HG02885 (cell line): ENCODE results near the gene RALGDS.
"Not testable (repeated sequence)": the region's sequence is repeated elsewhere in the genome, so short reads cannot be mapped to it uniquely, and the experiment has no call there.

Experiments
- ATAC-seq: cut with Tn5 transposase; IDR thresholded peaks from one replicate; pipeline ENCODE4 v1.9.1; 2021; ENCODE audit warnings: mild to moderate bottlenecking; ENCODE audit not compliant: unreplicated experiment, poor library complexity

RALGDS gene

DNA sequence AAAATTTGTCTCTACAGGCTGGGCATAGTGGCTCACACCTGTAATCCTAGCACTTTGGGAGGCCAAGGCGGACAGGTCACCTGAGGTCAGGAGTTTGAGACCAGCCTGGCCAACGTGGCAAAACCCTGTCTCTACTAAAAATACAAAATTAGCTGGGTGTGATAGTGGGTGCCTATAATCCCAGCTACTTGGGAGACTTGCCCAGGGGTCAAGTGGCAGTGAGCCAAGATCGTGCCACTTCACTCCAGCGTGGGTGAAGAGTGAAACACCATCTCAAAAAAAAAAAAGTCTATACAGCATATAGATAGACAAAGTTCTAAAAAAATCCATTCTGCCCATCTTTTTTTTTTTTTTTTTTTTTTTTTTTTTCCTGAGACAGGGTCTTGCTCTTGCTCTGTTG is 26.7 kb downstream of the RALGDS start:
- ATAC-seq = not testable (repeated sequence)

DNA sequence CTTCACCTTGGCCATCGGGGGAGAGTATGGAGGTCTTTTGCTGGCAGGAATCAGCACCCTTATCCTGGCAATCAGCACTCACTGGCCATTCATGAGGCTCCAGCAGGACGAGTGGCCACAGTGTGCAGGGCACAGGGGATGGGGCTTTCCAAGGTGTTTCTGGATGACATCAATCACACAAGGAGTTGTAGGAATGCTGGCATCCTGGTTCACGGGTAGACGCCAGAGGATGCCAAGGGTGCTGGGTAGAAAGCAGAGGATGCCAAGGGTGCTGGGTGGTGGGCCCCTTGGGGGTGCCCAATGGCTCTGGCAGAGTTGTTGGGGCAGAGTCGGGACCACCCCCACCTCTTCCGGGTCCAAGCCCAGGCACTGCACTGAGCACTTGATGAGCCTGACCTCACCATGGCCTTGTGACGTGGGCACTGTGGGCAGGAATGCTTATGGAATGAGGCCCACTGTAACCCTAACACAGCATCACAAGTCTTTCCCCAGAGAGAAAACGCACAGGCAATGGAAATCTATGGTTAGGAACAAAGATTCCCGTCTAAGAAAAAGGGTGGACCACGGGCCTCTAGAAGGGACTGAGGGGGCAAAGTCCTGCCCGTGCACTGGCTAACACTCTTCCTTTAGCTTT is 30.2 kb downstream of the RALGDS start:
- no peak for ATAC-seq

DNA sequence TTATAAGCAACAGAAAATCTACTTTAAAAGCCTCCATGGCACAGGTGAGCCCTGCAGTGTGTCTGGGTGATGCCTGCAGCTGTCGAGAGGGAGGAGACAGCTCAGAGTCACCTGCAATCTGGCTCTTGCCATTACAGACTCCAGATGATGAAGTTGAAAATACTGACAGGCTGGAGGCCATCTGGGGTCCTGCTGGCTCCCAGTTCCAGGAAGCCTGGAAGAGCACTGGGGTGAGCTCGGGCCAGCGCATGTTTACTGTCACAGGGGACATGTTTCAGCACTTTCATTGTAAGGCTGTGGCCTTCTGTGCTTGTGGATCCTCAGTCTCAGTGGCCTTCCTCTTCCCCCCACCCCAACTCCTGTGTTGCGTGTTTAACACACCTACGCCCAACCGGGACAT is 30.9 kb downstream of the RALGDS start:
- ATAC-seq = no peak

DNA sequence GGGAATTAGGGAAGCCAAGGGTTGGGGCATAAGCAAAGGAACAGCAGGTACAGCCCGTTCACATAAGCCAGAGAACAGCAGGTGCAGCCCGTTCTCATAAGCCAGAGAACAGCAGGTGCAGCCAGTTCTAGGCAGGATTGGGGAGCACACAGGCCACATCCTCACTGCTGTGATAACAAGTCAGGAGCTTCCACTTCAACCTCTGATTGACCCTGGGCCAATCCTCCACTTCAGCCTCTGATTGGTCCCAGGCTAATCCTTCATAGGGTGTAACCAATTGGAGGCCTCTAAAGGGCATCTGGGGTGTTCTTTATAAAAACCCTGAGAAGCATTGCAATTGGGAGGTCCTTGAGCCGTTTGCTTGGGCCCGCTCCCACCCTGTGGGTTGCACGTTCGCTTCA is 31.8 kb downstream of the RALGDS start:
- ATAC-seq = no peak

DNA sequence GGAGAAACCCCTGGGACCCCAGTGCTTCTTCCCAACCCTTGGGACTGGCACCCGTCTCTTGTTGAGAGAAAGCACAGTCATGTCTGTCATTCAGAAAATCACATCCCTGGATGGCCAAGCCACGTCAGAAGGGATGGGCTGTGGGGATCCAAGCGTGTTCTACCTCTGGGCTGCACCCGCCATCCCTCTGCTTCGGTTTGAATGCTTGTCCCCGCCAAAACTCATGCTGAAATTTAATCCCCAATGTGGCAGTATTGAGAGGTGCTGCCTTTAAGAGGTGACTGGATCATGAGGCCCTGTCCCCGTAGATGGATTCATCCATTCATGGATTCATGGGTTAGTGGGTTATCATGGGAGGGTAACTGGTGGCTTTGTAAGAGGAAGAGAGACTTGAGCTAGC is 32.3 kb downstream of the RALGDS start:
- no peak for ATAC-seq

DNA sequence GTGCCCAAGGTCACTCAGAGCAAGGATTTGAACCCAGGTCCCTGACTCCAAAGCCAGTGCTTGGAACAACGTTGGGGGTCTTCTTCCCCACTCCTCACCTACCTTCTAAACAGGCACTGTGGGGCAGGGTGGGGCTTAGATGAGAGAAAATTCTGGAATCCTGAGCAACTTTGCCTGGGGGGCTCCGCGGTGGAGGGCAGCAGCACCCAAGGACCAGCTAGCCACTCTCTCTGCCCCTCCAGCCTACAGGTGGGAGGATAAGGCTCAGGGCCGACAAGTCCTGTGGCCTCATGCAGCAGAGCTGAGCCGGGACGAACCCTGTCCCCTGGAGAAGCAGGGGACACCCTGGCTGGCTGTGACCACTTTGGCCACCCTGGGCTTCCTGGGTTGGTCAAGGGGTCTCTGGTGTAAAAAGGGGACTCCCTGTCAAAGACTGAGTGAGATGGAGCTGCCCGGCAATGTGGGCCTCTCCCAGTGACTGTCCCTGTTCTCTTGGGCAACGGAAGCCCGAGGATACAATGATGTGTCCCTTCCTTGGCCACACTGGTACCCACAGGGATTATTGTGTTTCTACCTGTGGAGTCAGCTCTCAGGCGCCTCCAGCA is 32.8 kb downstream of the RALGDS start:
- ATAC-seq = no peak

DNA sequence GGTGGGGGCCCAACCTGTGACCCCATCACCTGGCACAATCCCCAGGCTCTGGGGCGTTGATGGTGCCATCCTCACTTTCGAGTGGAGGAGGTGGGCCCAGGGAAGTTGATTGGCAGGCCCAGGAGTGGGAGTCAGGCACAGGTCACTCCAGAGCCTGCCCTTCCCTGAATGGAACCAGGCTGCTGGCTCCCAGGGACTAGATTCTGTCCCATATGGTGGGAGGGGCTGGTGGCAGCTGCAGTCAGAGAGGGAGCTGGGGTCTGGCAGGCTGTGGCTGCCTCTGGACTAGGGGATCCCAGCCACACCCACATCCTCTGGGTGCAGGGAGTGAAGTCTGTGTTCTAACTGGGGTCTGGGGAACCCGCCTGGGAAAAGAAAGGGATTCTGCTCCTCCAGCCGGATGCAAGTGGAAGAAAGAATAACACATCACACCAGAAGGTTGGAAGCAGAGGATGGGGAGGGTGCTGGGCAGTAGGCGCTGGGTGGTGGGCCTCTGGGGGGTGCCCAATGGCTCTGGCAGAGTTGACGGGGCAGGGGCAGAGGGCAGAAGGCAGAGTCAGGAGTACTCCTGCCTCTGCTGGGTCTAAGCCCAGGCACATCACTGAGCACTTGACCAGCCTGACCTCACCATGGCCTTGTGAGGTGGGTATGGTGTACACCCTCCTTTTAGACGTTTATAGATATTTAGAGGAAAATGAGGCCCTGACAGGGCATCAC is 33.5 kb downstream of the RALGDS start:
- no peak for ATAC-seq

DNA sequence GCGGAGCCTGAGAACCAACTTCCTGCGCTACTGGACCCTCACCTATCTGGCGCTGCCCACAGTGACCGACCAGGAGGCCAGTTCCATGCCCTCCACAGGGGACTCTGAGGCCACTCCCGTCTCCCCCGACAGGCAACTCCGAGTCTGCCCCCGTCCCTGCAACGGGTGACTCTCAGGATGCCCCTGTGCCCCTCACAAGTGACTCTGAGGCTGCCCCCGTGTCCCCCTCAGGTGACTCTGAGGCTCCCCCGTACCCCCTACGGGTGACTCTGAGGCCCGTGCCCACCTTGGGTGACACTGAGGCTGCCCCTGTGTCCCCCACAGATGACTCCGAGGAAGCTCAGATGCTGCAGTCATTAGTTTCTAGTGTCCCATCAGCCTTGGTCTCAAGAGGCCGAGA is 34.1 kb downstream of the RALGDS start:
- ATAC-seq = no peak

DNA sequence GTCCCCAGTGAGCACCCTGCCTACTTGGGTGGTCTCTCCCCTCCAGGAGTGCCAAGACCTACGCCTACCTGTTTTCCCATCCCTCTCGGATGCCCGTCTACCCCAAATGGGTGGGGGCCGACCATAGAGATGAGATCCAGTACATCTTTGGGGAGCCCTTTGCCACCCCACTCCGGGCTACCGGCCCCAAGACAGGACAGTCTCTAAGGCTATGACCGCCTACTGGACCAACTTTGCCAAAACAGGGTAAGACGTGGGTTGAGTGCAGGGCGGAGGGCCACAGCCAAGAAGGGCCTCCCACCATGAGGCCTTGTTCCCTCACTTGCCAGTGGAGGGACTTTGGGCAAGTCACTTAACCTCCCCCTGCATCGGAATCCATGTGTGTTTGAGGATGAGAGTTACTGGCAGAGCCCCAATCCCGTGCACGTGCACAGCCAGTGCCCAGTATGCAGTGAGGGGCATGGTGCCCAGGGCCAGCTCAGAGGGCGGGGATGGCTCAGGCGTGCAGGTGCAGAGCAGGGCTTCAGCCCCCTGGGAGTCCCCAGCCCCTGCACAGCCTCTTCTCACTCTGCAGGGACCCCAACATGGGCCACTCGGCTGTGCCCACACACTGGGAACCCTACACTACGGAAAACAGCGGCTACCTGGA is 34.7 kb downstream of the RALGDS start:
- not testable (repeated sequence) for ATAC-seq

DNA sequence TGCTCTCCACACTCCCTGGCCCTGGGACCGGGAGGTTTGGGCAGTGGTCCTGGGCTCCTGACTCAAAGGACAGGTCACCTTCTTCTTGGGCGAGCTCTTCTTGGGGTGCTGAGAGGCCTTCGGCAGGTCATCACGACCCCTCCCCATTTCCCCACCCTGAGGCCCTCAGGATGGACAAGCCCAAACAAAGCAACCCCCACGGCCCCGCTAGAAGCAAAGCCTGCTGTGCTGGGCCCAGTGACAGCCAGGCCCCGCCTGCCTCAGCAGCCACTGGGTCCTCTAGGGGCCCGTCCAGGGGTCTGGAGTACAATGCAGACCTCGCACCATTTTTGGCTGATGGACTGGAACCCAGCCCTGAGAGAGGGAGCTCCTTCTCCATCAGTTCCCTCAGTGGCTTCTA is 37.4 kb downstream of the RALGDS start:
- not testable (repeated sequence) for ATAC-seq

DNA sequence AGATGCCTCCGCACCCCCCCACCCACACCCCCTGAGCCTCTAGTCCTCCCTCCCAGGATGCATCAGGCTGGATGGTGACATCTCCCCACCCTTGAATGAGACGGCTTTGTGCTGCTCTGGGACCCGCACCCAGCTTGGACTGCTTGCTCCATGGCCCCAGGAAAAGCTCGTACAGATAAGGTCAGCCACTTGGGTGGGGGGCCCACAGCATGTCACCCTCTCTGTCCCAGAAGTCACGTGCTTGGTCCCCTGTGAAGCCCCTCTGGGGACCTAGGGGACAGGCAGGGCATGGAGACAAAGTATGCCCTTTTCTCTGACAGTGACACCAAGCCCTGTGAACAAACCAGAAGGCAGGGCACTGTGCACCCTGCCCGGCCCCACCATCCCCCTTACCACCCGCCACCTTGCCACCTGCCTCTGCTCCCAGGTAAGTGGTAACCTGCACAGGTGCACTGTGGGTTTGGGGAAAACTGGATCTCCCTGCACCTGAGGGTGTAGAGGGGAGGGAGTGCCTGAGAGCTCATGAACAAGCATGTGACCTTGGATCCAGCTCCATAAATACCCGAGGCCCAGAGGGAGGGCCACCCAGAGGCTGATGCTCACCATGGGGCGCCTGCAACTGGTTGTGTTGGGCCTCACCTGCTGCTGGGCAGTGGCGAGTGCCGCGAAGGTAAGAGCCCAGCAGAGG is 38.9 kb downstream of the RALGDS start:
- ATAC-seq = not testable (repeated sequence)

DNA sequence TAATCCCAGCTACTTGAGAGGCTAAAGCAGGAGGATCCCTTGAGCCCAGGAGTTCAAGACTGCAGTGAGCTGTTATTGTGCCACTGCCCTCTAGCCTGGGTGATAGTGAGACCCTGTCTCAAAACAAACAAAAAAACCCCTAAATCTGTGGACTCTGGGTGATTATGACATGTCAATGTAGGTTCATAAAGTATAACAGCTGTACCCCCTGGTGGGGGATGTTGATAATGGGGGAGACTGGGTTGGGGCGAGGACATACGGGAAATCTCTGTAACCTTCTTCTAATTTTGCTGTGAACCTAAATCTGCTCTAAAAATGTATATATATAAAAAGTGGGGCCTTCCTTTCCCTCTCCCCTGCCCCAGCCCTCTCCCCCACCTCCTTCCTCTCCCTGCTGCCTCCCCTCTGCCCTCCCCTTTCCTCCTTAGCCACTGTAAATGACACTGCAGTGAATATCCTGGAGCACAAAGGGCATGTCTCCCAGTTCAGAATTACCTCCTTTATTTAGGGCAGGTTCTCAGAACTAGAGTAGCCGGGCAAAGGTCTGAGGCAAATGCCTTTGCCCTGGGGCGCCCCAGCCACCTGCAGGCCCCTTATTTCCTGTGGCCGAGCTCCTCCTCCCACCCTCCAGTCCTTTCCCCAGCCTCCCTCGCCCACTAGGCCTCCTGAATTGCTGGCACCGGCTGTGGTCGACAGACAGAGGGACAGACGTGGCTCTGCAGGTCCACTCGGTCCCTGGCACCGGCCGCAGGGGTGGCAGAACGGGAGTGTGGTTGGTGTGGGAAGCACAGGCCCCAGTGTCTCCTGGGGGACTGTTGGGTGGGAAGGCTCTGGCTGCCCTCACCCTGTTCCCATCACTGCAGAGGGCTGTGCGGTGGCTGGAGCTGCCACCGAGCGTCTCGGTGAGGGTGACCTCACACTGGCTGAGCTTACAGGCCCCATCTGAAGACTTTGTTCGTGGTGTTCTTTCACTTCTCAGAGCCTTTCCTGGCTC is 40.0 kb downstream of the RALGDS start:
- ATAC-seq = not testable (repeated sequence)

DNA sequence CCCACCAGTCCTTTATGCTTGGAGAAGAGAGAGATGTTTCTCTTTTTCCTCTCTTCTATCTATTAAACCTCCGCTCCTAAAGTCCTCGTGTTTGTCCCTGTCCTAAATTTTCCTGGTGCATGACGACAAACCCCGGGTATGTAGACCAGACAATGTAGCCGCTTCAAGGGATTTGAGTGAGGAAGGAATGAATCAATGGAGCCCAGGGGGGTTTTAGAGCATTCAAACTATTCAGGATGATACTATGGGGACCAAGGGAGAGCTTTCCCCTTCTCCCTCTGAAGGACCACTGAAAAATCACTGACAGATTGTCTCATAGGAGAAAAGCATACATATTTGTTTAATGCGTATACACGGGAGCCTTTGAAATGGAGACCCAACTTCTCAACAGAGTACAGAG is 40.9 kb downstream of the RALGDS start:
- ATAC-seq = no peak

DNA sequence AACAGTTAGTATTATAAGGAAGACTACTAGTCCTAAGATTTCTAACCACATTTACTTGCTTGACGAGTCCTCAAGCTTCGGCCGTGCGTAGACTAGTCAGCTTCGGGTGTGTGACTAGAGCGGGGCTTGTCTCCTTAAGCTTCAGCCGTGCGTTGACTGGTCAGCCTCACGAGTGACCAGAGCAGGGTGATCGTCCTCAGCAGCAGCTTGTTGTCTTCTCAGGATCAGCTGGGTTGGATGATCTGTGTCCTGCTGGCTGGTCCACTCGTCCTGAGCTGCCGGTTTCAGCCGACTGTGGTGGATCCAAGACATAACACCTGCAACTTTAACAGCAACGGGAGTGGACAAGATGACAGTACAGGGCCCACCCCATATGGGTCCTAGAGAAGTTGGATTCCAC is 42.6 kb downstream of the RALGDS start:
- no peak for ATAC-seq

DNA sequence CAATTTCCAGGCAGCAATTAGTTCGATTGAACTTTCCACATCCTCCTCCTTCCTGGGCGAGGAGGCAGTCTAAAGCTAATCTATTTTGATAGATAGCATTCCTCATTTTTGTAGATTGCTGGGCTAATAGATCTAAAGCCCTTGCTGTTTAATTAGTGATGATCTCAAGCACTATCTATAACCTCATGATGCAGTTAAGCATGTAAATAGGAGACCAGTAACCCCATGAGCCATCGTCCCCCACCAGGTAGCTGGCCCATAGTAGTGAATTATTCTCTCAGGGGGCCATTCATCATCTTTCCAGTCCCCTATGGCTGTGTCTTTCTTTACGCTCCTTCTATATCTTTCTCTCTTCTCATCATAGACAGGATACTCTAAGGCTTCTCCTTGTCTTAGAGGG is 44.3 kb downstream of the RALGDS start:
- no peak for ATAC-seq

DNA sequence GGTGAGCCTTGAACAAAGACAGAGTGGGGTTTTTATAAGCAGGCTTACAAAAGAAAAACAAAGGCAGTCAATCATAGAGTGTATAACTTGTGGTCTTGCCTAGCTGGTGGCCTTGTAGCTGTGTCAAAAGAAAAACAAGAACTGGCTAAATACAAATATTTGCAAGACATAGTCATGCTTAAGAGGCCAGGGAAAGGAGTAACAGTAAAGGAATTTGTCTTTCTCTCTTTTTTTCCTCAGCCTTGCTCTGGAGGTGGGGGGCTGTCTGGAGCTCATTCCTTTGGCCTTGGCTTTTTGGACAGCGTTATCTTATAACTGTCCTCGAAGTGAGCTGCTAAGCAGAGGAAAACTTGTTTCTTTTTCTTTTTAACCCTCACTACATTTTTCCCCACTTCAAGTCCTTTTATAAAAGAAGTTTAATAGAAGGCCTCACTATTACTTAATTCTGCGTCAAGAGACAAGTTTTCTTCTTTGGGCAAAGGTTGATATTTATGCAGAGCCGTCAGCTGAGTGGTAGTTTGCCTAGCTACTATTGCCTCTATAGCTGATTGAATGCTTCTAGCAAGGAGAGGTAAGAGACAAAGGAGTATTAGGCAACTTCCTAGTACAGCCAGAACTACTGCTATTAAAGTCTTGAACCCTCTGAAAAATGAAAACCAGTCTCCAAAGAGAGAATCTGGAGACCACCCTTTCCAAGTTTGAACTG is 45.0 kb downstream of the RALGDS start:
- ATAC-seq = no peak

DNA sequence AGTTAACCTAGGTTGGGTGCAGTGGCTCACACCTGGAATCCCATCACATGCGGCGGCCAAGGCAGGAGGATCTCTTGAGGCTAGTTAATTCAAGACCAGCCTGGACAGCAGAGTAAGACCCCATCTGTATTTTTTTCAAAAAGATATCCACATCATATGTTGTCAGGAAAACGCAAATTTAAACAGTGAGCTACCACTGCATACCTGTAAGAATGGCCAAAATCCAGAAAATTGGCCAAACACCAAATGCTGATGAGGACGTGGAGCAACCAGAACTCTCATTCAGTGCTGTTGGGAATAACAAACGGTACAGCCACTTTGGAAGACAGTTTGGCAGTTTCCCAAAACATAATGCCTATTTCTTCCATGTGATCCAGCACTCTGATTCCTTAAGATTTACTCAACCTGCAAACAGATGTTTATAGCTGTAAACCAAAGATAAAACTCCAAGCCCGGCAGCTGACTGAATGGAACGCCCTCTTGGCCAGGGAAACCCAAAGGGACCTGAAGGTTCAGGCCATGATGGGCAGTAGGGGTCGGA is 46.9 kb downstream of the RALGDS start:
- no peak for ATAC-seq

DNA sequence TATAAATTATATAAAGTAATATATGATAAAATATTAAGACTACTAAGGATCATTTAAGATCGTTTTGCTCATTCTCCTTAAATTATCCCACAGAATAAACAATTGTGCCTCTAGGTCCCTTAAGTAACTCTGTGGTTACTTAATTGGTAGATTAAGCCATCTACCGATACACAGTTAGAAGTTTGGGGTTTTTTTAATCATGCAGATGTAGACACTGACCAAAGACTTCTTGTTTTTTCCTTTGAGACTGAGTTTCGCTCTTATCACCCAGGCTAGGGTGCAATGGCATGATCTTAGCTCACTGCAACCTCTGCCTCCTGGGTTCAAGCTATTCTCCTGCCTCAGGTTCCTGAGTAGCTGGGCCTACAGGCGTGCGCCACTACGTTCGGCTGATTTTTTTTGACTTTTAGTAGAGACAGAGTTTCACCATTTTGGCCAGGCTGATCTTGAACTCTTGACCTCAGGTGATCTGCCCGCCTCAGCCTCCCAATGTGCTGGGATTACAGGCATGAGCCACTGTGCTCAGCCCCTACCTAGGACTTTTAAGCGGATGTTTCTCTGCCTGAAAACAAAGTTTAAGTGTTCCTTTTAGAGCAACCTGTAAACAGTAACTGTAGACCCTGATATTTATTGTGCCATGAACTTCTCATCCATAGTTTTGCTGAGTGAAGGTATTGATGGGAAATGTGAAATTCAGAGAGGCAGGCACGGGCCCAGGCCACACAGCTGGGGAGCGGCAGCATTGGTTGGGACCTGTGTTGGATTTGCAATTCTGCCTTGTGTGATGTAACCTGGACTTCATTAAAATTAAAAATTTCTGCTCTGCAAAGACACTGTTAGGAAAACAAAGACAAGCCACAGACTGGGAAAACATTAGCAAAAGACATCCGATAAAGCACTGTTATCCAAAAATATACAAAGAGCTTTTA is 47.7 kb downstream of the RALGDS start:
- ATAC-seq = no peak
